HEK293 (cell line): ENCODE results near the gene C3orf52.

Experiments used
- CTCF ChIA-PET: fragments of 350-600 bp; formaldehyde crosslinking; extraction: SDS; loops from one replicate; lab custom pipeline; 2021; ENCODE audit warnings: antibody characterized with exemption; lab: Yijun Ruan, JAX
- POLR2A ChIA-PET: fragments of 300-600 bp; formaldehyde crosslinking; extraction: SDS; loops from one replicate; lab custom pipeline; 2020; ENCODE audit warnings: antibody characterized with exemption, inconsistent platforms; lab: Yijun Ruan, JAX
- H3K27ac ChIP-seq: fragments of 200-500 bp; sonication (Bioruptor generic); 2 replicates; pipeline ENCODE4 v1.5.1; 2014; ENCODE audit warnings: low read depth, low read length, control low read depth, inconsistent platforms; ENCODE audit errors: extremely low read depth
- H3K36me3 ChIP-seq, 2 experiments: fragments of 200-500 bp in 1 of 2; sonication (Bioruptor generic) in 1 of 2; 1 replicate in 1 of 2; 2 replicates in 1 of 2; pipeline ENCODE4 v1.5.1; 2014 to 2017; ENCODE audit warnings: inconsistent platforms in 2 of 2, low read length in 2 of 2; ENCODE audit not compliant: control insufficient read depth in 2 of 2, insufficient read depth in 1 of 2
- H3K4me1 ChIP-seq: fragments of 200-500 bp; sonication (Bioruptor generic); 2 replicates; pipeline ENCODE4 v1.5.1; 2014; ENCODE audit warnings: mild to moderate bottlenecking, low read length, inconsistent platforms; ENCODE audit not compliant: control insufficient read depth, insufficient read depth
- H3K4me3 ChIP-seq: 2 replicates; pipeline ENCODE4 v1.5.1; 2011; ENCODE audit warnings: low read depth, mild to moderate bottlenecking, control low read depth, low read length, moderate library complexity
- H3K9me3 ChIP-seq: fragments of 200-500 bp; sonication (Bioruptor generic); 2 replicates; pipeline ENCODE4 v1.5.1; 2014; ENCODE audit warnings: low read depth, low read length, inconsistent platforms; ENCODE audit not compliant: control insufficient read depth, insufficient read depth
- HOXA7 ChIP-seq: sonication (generic); formaldehyde crosslinking; IDR thresholded peaks from 2 replicates; pipeline ENCODE4 v1.8.1; 2022; ENCODE audit warnings: missing genetic modification reagents, borderline replicate concordance
- KLF16 ChIP-seq: fragments of 450-650 bp; formaldehyde crosslinking; IDR thresholded peaks from 2 replicates; pipeline ENCODE4 v1.5.1; 2017; ENCODE audit warnings: missing biosample characterization, missing genetic modification characterization
- SCRT2 ChIP-seq: fragments of 450-650 bp; formaldehyde crosslinking; IDR thresholded peaks from 2 replicates; pipeline ENCODE4 v1.5.1; 2016; ENCODE audit warnings: missing biosample characterization, missing genetic modification characterization
- SETDB1 ChIP-seq: IDR thresholded peaks from one replicate; pipeline ENCODE4 v1.6.1; 2017; ENCODE audit warnings: mild to moderate bottlenecking, low read length, moderate library complexity, mixed read lengths; ENCODE audit not compliant: insufficient read length
- ZNF114 ChIP-seq: fragments of 450-650 bp; formaldehyde crosslinking; IDR thresholded peaks from 2 replicates; pipeline ENCODE4 v1.5.0; 2017; ENCODE audit warnings: missing biosample characterization, missing genetic modification characterization
- ZNF202 ChIP-seq: fragments of 450-650 bp; formaldehyde crosslinking; IDR thresholded peaks from 2 replicates; pipeline ENCODE4 v1.5.1; 2016; ENCODE audit warnings: missing biosample characterization, missing genetic modification characterization, borderline replicate concordance
- ZNF24 ChIP-seq: fragments of 450-650 bp; formaldehyde crosslinking; IDR thresholded peaks from 2 replicates; pipeline ENCODE4 v1.5.1; 2016; ENCODE audit warnings: missing biosample characterization, missing genetic modification characterization
- ZNF341 ChIP-seq: fragments of 450-650 bp; formaldehyde crosslinking; IDR thresholded peaks from 2 replicates; pipeline ENCODE4; 2016; ENCODE audit warnings: low read depth, missing biosample characterization, missing genetic modification characterization
- ZNF433 ChIP-seq: fragments of 450-650 bp; formaldehyde crosslinking; IDR thresholded peaks from 2 replicates; pipeline ENCODE4 v1.5.1; 2016; ENCODE audit warnings: missing biosample characterization, missing genetic modification characterization, low read depth
- ZNF549 ChIP-seq: fragments of 450-650 bp; IDR thresholded peaks from 2 replicates; pipeline ENCODE4 v1.5.1; 2018; ENCODE audit warnings: missing biosample characterization, missing genetic modification characterization, mild to moderate bottlenecking, inconsistent platforms, moderate library complexity
- ZNF610 ChIP-seq: fragments of 450-650 bp; formaldehyde crosslinking; IDR thresholded peaks from 2 replicates; pipeline ENCODE4 v1.5.1; 2016; ENCODE audit warnings: missing biosample characterization, missing genetic modification characterization, borderline replicate concordance
- ZNF658 ChIP-seq: fragments of 450-650 bp; formaldehyde crosslinking; IDR thresholded peaks from 2 replicates; pipeline ENCODE4; 2016; ENCODE audit warnings: missing biosample characterization, missing genetic modification characterization
- ZNF664 ChIP-seq: fragments of 450-650 bp; formaldehyde crosslinking; IDR thresholded peaks from 2 replicates; pipeline ENCODE4 v1.5.1; 2016; ENCODE audit warnings: missing biosample characterization, missing genetic modification characterization
- ZNF843 ChIP-seq: fragments of 450-650 bp; formaldehyde crosslinking; IDR thresholded peaks from 2 replicates; pipeline ENCODE4 v1.5.1; 2016; ENCODE audit warnings: missing biosample characterization, missing genetic modification characterization
- TF ChIP-seq, protein P1 (sequence below): fragments of 450-650 bp; formaldehyde crosslinking; IDR thresholded peaks from 2 replicates; pipeline ENCODE4 v1.5.1; 2016; ENCODE audit warnings: missing biosample characterization, missing genetic modification characterization
- TF ChIP-seq, protein P2 (sequence below): fragments of 450-650 bp; formaldehyde crosslinking; IDR thresholded peaks from 2 replicates; pipeline ENCODE4 v1.5.1; 2016; ENCODE audit warnings: missing biosample characterization, missing genetic modification characterization
- TF ChIP-seq, protein P3 (sequence below): fragments of 450-650 bp; formaldehyde crosslinking; IDR thresholded peaks from 2 replicates; pipeline ENCODE4 v1.5.1; 2016; ENCODE audit warnings: missing biosample characterization, missing genetic modification characterization

The C3orf52 gene

DNA sequence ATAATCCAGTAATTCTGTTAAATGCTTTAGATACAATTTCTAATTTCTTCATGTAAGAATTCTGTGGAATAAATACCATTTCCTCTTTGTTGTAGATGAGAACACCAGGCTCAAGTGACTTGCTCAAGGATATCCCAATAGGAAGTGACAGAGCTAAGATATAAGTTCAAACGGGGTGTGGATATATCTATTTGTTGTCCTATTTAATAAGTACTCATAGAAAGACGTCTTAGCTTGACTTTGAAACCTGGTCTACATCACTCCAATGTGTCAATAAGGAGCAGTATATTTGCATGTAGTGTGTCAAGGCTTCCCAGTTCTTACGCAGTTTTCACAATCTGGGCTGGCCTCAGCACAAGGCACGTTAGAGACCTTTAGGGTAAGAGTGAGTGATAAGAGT lies 51.6 kb downstream of the C3orf52 start:
- Histone ChIP-seq H3K9me3 (no peaks in the 10 kb centered on the region), H3K4me1 (peaks cover 12% of the 10 kb centered on the region; the same call in 1 of the 2 replicates), H3K36me3 (no peaks in the 10 kb centered on the region), H3K27ac (no peak overlapping the region), H3K4me3 (no peak overlapping the region)
- ChIA-PET POLR2A (interaction anchor here (1.0 kb wide), 1 partner anchor 24 kb away, joined by 3 read pairs; no protein-coding TSS in a partner anchor), CTCF (interaction anchor here (0.5 to 2.5 kb wide), 10 partner anchors 11 to 665 kb away, joined by 3 to 18 read pairs (median 4); partner anchors contain the start of gene SLC9C1)
- TF ChIP-seq ZNF549 (tag by site-specific recombination) (no peak), ZNF24 (tag by site-specific recombination) (no peak), ZNF433 (no peak), ZNF658 (tag by site-specific recombination) (no peak), KLF16 (tag by site-specific recombination) (no peak), ZNF610 (tag by site-specific recombination) (no peak)

DNA sequence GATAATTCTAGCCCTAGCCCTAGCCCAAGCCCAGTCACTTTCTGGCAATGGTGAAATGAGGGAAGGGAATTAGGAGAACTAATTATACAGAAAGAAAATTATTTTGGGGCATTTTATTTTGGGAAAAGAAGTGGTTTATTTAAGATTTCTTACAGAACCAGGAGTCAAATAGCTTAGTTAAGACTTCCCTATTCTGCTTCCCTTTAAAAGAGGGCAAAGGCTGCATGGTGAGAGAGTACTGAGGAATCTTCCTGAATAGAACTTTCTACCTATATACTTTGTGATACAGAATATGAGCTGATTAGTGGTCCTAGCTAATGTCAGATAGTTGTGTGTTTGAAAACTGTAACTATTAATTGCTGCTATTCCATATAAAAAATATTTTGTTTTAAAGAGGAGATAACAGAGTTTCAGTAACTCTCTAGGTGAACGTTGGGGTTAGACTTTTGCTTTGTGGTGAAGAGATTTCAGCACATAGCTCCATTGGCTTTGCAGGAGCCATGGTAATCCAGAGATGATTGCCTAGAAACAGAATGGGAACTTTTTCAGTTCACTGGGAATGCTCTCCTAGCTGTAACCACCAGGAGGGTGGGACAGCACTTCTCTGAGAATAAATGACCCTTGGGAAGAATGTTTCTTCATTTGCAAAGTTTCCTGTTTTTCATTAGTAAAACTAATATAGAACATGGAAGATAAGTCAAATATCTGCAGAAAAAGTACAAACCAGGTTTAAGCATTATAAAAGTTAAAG lies 52.2 kb downstream of the C3orf52 start:
- POLR2A ChIA-PET, result interaction anchor here (1.1 kb wide), 1 partner anchor 13 kb away, joined by 3 read pairs; no protein-coding TSS in a partner anchor
- Histone ChIP-seq H3K36me3 (no peaks in the 10 kb centered on the region), H3K27ac (no peak overlapping the region), H3K4me3 (no peak overlapping the region), H3K4me1 (peaks cover 12% of the 10 kb centered on the region; the same call in 1 of the 2 replicates), H3K9me3 (no peaks in the 10 kb centered on the region)
- TF ChIP-seq HOXA7 (CRISPR knock-in tag) (no peak), ZNF202 (tag by site-specific recombination) (no peak), ZNF843 (tag by site-specific recombination) (no peak), ZNF341 (tag by site-specific recombination) (no peak), SETDB1 (no peak), ZNF664 (no peak), ZNF114 (tag by site-specific recombination) (no peak), SCRT2 (tag by site-specific recombination) (no peak)
- TF ChIP-seq, protein P1, sequence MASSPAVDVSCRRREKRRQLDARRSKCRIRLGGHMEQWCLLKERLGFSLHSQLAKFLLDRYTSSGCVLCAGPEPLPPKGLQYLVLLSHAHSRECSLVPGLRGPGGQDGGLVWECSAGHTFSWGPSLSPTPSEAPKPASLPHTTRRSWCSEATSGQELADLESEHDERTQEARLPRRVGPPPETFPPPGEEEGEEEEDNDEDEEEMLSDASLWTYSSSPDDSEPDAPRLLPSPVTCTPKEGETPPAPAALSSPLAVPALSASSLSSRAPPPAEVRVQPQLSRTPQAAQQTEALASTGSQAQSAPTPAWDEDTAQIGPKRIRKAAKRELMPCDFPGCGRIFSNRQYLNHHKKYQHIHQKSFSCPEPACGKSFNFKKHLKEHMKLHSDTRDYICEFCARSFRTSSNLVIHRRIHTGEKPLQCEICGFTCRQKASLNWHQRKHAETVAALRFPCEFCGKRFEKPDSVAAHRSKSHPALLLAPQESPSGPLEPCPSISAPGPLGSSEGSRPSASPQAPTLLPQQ (tag by site-specific recombination), result no peak
- TF ChIP-seq, protein P2, sequence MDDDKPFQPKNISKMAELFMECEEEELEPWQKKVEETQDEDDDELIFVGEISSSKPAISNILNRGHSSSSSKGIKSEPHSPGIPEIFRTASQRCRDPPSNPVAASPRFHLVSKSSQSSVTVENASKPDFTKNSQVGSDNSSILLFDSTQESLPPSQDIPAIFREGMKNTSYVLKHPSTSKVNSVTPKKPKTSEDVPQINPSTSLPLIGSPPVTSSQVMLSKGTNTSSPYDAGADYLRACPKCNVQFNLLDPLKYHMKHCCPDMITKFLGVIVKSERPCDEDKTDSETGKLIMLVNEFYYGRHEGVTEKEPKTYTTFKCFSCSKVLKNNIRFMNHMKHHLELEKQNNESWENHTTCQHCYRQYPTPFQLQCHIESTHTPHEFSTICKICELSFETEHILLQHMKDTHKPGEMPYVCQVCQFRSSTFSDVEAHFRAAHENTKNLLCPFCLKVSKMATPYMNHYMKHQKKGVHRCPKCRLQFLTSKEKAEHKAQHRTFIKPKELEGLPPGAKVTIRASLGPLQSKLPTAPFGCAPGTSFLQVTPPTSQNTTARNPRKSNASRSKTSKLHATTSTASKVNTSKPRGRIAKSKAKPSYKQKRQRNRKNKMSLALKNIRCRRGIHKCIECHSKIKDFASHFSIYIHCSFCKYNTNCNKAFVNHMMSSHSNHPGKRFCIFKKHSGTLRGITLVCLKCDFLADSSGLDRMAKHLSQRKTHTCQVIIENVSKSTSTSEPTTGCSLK (tag by site-specific recombination), result no peak
- TF ChIP-seq, protein P3, sequence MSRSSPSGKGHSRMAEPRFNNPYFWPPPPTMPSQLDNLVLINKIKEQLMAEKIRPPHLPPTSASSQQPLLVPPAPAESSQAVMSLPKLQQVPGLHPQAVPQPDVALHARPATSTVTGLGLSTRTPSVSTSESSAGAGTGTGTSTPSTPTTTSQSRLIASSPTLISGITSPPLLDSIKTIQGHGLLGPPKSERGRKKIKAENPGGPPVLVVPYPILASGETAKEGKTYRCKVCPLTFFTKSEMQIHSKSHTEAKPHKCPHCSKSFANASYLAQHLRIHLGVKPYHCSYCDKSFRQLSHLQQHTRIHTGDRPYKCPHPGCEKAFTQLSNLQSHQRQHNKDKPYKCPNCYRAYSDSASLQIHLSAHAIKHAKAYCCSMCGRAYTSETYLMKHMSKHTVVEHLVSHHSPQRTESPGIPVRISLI (tag by site-specific recombination), result no peak
- CTCF ChIA-PET, result interaction anchor here (0.6 to 2.4 kb wide), 12 partner anchors 10 to 655 kb away, joined by 3 to 6 read pairs (median 3); partner anchors contain the start of gene SLC9C1
